Prostate gland (tissue), 2 donors: ENCODE measurements around the gene CHCHD6.

ENCODE experiments used
- POLR2A ChIP-seq: fragments of 450-650 bp; IDR thresholded peaks from one replicate; pipeline ENCODE4 v1.6.1; 2016; ENCODE audit warnings: antibody characterized with exemption, mild to moderate bottlenecking
- TF ChIP-seq, protein P1 (sequence below), 4 experiments: fragments of 200-600 bp in 2 of 4; fragments of 450-650 bp in 2 of 4; sonication (generic) in 2 of 4; IDR thresholded peaks; 1 replicate in 3 of 4; 2 replicates in 1 of 4; pipeline ENCODE4 v1.5.1; 2016 to 2019; ENCODE audit warnings: antibody characterized with exemption in 4 of 4, mild to moderate bottlenecking in 2 of 4, moderate library complexity in 2 of 4

DNA sequence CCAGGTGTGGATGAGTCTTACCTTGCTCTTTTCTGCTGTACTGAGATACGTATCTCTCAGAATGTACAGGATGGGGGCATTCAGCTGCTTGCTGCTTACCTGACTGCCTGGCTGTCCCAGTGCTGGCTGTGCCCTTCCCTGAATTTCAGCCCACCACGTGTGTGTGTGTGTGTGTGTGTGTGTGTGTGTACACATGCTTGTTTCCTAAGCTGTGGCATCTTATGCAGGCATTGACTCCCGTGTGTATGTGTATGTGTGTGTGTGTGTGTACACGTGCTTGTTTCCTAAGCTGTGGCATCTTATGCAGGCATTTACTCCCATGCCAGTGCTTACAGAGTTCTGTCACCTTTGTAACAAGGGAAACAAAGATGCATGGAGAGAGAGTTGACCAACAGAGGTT is 218.4 kb downstream of the CHCHD6 start:
- no peak for TF ChIP-seq POLR2A
- TF ChIP-seq, protein P1, sequence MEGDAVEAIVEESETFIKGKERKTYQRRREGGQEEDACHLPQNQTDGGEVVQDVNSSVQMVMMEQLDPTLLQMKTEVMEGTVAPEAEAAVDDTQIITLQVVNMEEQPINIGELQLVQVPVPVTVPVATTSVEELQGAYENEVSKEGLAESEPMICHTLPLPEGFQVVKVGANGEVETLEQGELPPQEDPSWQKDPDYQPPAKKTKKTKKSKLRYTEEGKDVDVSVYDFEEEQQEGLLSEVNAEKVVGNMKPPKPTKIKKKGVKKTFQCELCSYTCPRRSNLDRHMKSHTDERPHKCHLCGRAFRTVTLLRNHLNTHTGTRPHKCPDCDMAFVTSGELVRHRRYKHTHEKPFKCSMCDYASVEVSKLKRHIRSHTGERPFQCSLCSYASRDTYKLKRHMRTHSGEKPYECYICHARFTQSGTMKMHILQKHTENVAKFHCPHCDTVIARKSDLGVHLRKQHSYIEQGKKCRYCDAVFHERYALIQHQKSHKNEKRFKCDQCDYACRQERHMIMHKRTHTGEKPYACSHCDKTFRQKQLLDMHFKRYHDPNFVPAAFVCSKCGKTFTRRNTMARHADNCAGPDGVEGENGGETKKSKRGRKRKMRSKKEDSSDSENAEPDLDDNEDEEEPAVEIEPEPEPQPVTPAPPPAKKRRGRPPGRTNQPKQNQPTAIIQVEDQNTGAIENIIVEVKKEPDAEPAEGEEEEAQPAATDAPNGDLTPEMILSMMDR (IDR thresholded peaks at IDR 0.05) = no peak
